Ovary (tissue), 9 donors: ENCODE data around the gene ZFYVE1. TPM values are rescaled to one million over a fixed set of nuclear protein-coding genes. Genes with fewer than 3 reads are reported as not detected.

ENCODE experiments used
- DNase-seq, 5 donors: peaks; one replicate each; pipeline ENCODE4 v3.0.0-alpha.2; 2019 to 2020
- H3K27ac ChIP-seq, 2 donors: fragments of 200-600 bp; one replicate each; pipeline versions ENCODE4 v1.5.1 to v1.8.0; 2019 to 2022
- H3K27me3 ChIP-seq: fragments of 200-600 bp; one replicate; pipeline ENCODE4 v1.8.0; 2022
- H3K36me3 ChIP-seq: fragments of 200-600 bp; sonication (generic); one replicate; pipeline ENCODE4 v1.5.1; 2019
- H3K4me1 ChIP-seq: one replicate; pipeline ENCODE4 v1.8.1; 2013; ENCODE audit warnings: mild to moderate bottlenecking, moderate library complexity; ENCODE audit not compliant: insufficient read depth
- H3K4me3 ChIP-seq: fragments of 200-600 bp; sonication (generic); one replicate; pipeline ENCODE4 v1.5.1; 2017
- H3K9me3 ChIP-seq, 2 donors: fragments of 200-600 bp in 1 of 2; sonication (generic) in 1 of 2; one replicate each; pipeline versions ENCODE4 v1.5.1 to v1.8.1; 2013 to 2019; ENCODE audit warnings: mild to moderate bottlenecking in 1 of 2, moderate library complexity in 1 of 2
- EP300 ChIP-seq: sonication (generic); formaldehyde crosslinking; IDR thresholded peaks from one replicate; pipeline ENCODE4 v1.6.1; 2017; ENCODE audit warnings: antibody characterized with exemption
- POLR2A ChIP-seq: fragments of 450-650 bp; IDR thresholded peaks from one replicate; pipeline ENCODE4 v1.6.1; 2017; ENCODE audit warnings: antibody characterized with exemption, mild to moderate bottlenecking, moderate library complexity
- WGBS, 3 donors: extraction: QIAGEN DNeasy Blood & Tissue Kit in 1 of 3; methylation state at CpG; one replicate each; pipeline versions ENCODE4 v1.1.5 to v1.1.7; 2013 to 2017; 5-methylcytosine and 5-hydroxymethylcytosine counted together
- intact Hi-C, 4 donors: fragments of 100-400 bp; cut with DNase I; formaldehyde crosslinking; loops; one replicate each; pipeline versions ENCODE4 v1.11.0 to v1.15.1; 2022 to 2023
- polyA plus RNA-seq, 2 donors: library from polyadenylated mRNA; stranded (reverse); fragments of 200-250 nt in 1 of 2; fragments of 350-450 nt in 1 of 2; fragmentation: Illumina TruSeq in 1 of 2; extraction: RNeasy Lipid Tissue Mini Kit (QIAGEN cat#74804) in 1 of 2; gene quantifications; one replicate each; pipeline ENCODE4 v1.2.3, GENCODE V29; 2013 to 2014
- total RNA-seq, 7 donors: library from RNA; depleted of rRNA in 2 of 7; stranded (reverse); fragments of >200 nt in 2 of 7; fragmentation: NEBNext Ultra II Directional in 3 of 7; extraction: Animal tissue kit (Norgen Biotek cat#: 25700) in 3 of 7; gene quantifications; one replicate each; pipeline versions ENCODE4 v1.1.0 to v1.2.4, GENCODE V29; 2016 to 2023
- TF ChIP-seq, protein P1 (sequence below), 3 donors: fragments of 450-650 bp in 2 of 3; fragments of 200-600 bp in 1 of 3; IDR thresholded peaks; one replicate each; pipeline versions ENCODE4 v1.5.1 to v1.8.0; 2016 to 2022; ENCODE audit warnings: antibody characterized with exemption in 3 of 3, mild to moderate bottlenecking in 1 of 3
- donor health status: DM: no; HTN: no; CAD: no; lungs with moderate emphysema.
- donor health status: DM: no; HTN: no; CAD: no.
- donor health status: Bipolar disorder and iron deficiency.
- donor health status: DM: yes; HTN: yes; CAD: no.
- donor health status: DM: no; HTN: no; CAD: no.
- donor health status: DM: yes; HTN: yes; CAD: no.

Gene ZFYVE1
- total and polyA plus RNA-seq, 9 donors: 8.6 to 17.6 (median 12.3) TPM

DNA sequence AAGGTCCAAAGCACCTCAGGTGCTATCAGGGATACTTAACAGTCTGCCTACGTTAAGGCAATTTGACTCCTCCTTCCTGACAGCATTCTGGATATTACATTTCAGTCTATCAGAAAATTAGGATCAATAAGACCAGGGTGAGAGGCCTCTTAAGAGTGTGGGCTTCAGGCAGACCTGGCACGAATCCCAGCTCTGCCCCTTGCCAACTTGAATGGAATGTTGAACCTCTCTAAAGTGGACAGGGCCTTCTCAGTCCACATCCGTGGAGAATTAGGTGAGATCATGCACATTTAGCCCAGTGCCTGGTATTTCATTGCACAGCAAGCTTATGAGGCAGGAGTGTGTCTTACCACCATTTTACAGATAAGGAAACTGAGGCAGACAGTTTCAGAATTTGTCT lies 74.7 kb downstream of the ZFYVE1 start:
- no peak for DNase-seq
- no peak overlapping the region for H3K4me3 ChIP-seq
- H3K9me3 ChIP-seq: no peaks in the 10 kb centered on the region
- intact Hi-C loops: no loop called here
- H3K36me3 ChIP-seq: no peaks in the 10 kb centered on the region
- 70 to 75% (median 74%) methylated on average over 3 of the region's 3 CpGs for WGBS, 3 donors
- H3K27me3 ChIP-seq: no peaks in the 10 kb centered on the region
- no peaks in the 10 kb centered on the region for H3K4me1 ChIP-seq
- no peak overlapping the region for H3K27ac ChIP-seq
- TF ChIP-seq, protein P1, sequence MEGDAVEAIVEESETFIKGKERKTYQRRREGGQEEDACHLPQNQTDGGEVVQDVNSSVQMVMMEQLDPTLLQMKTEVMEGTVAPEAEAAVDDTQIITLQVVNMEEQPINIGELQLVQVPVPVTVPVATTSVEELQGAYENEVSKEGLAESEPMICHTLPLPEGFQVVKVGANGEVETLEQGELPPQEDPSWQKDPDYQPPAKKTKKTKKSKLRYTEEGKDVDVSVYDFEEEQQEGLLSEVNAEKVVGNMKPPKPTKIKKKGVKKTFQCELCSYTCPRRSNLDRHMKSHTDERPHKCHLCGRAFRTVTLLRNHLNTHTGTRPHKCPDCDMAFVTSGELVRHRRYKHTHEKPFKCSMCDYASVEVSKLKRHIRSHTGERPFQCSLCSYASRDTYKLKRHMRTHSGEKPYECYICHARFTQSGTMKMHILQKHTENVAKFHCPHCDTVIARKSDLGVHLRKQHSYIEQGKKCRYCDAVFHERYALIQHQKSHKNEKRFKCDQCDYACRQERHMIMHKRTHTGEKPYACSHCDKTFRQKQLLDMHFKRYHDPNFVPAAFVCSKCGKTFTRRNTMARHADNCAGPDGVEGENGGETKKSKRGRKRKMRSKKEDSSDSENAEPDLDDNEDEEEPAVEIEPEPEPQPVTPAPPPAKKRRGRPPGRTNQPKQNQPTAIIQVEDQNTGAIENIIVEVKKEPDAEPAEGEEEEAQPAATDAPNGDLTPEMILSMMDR (IDR thresholded peaks at IDR 0.05): no peak
- no peak for TF ChIP-seq EP300
- no peak for TF ChIP-seq POLR2A

DNA sequence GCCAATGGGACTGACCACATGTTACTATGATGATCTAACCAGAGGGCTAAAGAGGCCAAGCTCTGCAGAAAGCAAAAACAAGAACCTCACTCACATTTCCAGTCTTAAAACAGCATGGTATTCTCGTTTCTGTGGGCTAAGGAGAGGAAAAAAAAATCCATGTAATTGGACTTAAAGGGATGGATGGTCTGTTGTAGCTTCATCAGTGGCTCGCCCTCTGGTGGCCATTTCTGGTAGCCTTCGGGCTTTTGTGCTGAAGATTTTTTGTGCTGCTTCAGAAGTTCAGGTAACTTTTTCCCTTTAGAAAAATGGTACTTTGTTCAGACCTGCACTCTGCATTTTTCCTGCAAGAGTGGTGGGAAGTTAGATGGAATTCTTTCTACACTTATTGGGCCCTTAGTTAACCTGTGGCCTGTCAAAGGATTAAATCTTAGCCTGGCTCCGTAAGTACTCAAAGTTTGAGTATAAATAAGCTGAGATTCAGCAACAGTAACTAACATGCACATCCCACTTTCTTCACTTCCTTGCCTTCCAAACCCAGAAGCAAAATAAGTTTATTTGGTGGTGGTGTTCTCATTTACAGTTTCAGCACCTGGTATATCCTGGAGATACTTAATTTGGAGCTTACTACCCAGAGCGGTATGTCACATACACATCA lies 78.3 kb downstream of the ZFYVE1 start:
- Histone ChIP-seq H3K27ac (no peak overlapping the region), H3K9me3 (no peaks in the 10 kb centered on the region), H3K27me3 (no peaks in the 10 kb centered on the region), H3K4me1 (no peaks in the 10 kb centered on the region), H3K36me3 (no peaks in the 10 kb centered on the region), H3K4me3 (no peak overlapping the region)
- 40 to 41% (median 40%) methylated on average over 5 of the region's 5 CpGs for WGBS, 3 donors
- DNase-seq: peak; percentile 67 to 84 (median 79)
- no peak for TF ChIP-seq EP300
- TF ChIP-seq, protein P1 (IDR thresholded peaks at IDR 0.05): peak; percentile 64 to 87 (median 82)
- intact Hi-C loops: loop anchor here (2.0 to 5.0 kb wide), 2 partner anchors 431 to 434 kb away; no protein-coding TSS in a partner anchor

DNA sequence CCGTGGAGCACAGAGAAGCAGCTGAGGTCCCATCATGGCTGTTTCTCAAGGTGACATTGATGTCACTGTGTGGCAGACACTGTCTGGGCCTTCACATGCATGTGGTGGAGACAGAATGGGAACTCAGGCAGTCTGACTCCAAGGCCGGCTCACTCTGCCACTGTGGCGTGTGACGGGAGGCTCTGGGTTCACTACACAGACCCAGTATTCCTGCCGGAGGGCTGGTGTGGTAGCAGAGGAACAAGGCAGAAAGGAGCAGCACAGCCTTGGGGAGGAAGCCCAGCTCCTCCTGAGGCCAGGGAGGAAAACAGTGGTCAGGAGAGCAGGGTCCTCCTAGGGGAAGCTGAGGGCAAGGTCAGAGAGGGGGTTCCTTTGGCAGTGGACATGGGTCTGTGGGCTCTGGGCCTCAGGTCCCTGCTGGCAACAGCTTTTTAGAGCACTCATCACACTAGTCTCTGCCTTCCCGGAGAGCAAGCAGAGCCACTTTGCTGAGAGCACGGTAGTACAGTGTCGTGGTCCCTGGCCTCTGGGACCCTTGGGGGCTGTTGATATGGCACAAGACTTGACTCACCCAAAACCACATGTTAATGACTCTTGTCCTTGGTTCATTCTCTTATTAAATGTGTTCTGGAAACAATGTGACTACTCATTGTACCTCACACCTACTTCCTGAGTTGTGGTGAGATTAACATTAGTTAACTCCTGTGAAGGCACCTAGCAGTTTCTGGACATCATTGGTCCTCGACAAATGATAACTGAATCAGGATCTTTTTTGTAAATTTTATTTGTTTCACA lies 79.3 kb downstream of the ZFYVE1 start:
- Histone ChIP-seq H3K27ac (no peak overlapping the region), H3K36me3 (no peaks in the 10 kb centered on the region), H3K27me3 (no peaks in the 10 kb centered on the region), H3K4me1 (no peaks in the 10 kb centered on the region), H3K9me3 (no peaks in the 10 kb centered on the region), H3K4me3 (no peak overlapping the region)
- DNase-seq: no peak
- 83 to 86% (median 86%) methylated on average over 9 of the region's 9 CpGs for WGBS, 3 donors
- intact Hi-C loops: loop anchor here (2.0 to 5.0 kb wide), 2 partner anchors 430 to 433 kb away; no protein-coding TSS in a partner anchor
- TF ChIP-seq EP300 (no peak), POLR2A (no peak)
- TF ChIP-seq, protein P1 (IDR thresholded peaks at IDR 0.05): no peak

DNA sequence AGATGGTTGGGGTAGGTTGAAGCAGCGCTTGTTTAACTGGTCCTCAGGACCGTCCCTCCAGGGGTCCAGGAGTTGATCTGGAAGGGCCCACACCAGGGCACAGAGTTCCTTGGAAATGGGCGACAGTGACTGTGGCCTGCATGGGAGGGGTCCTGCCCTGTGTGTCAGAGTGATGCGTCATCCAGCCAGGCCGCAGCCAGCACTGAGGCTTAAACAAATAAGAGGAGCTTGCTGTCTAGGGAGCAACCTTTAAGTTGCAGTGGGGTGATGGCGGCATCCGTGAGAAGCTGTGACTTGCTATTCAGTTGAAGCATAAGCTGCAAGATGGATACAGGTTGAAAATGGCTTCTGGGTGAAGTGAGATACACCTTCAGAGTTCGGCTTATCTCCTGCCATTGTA lies 80.4 kb downstream of the ZFYVE1 start:
- 91 to 95% (median 93%) methylated on average over 8 of the region's 8 CpGs for WGBS, 3 donors
- H3K9me3 ChIP-seq: no peaks in the 10 kb centered on the region
- H3K4me3 ChIP-seq: no peak overlapping the region
- no peaks in the 10 kb centered on the region for H3K4me1 ChIP-seq
- TF ChIP-seq, protein P1 (IDR thresholded peaks at IDR 0.05): no peak
- TF ChIP-seq EP300 (no peak), POLR2A (no peak)
- H3K36me3 ChIP-seq: no peaks in the 10 kb centered on the region
- H3K27me3 ChIP-seq: no peaks in the 10 kb centered on the region
- intact Hi-C loops: loop anchor here in 3 of 4 donors (5.0 kb wide), 1 partner anchor 429 kb away; no protein-coding TSS in a partner anchor
- H3K27ac ChIP-seq: no peak overlapping the region
- DNase-seq: no peak
